BLaER1 treated with 17β-estradiol and CSF1 and Interleukin-3, amounts not matched to agents 10 nM and 100 nM (cell line): ENCODE data around the gene TFEB.

Experiments
- H3K27ac ChIP-seq, 11 experiments: shearing (Covaris generic); formaldehyde crosslinking; 2 replicates each; pipeline ENCODE4 v1.8.1; 2022
- H3K27me3 ChIP-seq, 11 experiments: shearing (Covaris generic); formaldehyde crosslinking; 2 replicates each; pipeline ENCODE4 v1.8.1; 2022
- H3K36me3 ChIP-seq, 11 experiments: shearing (Covaris generic); formaldehyde crosslinking; 2 replicates each; pipeline ENCODE4 v1.8.1; 2022
- H3K4me1 ChIP-seq, 10 experiments: shearing (Covaris generic); formaldehyde crosslinking; 2 replicates each; pipeline ENCODE4 v1.8.1; 2022
- H3K4me2 ChIP-seq, 11 experiments: shearing (Covaris generic); formaldehyde crosslinking; 2 replicates each; pipeline ENCODE4 v1.8.1; 2022
- H3K4me3 ChIP-seq, 10 experiments: shearing (Covaris generic); formaldehyde crosslinking; 2 replicates each; pipeline ENCODE4 v1.8.1; 2022
- H3K9ac ChIP-seq, 11 experiments: shearing (Covaris generic); formaldehyde crosslinking; 2 replicates each; pipeline ENCODE4 v1.8.1; 2022
- H3K9me3 ChIP-seq, 11 experiments: shearing (Covaris generic); formaldehyde crosslinking; replicated peaks in 1 of 11; 2 replicates each; pipeline ENCODE4 v1.8.1; 2022
- H4K20me1 ChIP-seq, 11 experiments: shearing (Covaris generic); formaldehyde crosslinking; 2 replicates each; pipeline ENCODE4 v1.8.1; 2022
- Cebpa-rat ChIP-seq, 11 experiments: shearing (Covaris generic); IDR thresholded peaks; 2 replicates each; pipeline ENCODE4 v1.8.1; 2022

Gene TFEB

GRCh38 chr6:41646026-41646795 lies 89.2 kb downstream of the TFEB start:
- Histone ChIP-seq H3K4me2 (no peak overlapping the region), H3K27ac (peak overlapping the region in 1 of 11 experiments; percentile 28; a peak in 1 of 22 replicates), H3K27me3 (no peaks in the 10 kb centered on the region), H3K9ac (peak overlapping the region in 2 of 11 experiments; percentile 5 to 13; a peak in 1 of 22 replicates), H4K20me1 (peaks cover 0 to 82% (median 59%) of the 10 kb centered on the region in 11 experiments; a peak in 16 of 22 replicates), H3K4me1 (peaks cover 29 to 57% (median 42%) of the 10 kb centered on the region in 10 experiments), H3K9me3 (no peaks in the 10 kb centered on the region), H3K36me3 (peaks cover 16 to 92% (median 72%) of the 10 kb centered on the region in 11 experiments), H3K4me3 (no peak overlapping the region)
- TF ChIP-seq Cebpa-rat (IDR thresholded peaks at IDR 0.05): no peak

GRCh38 chr6:41645007-41645618 lies 90.3 kb downstream of the TFEB start:
- Histone ChIP-seq H3K27ac (peak overlapping the region in 5 of 11 experiments; percentile 46 to 62 (median 49); a peak in 6 of 22 replicates), H3K9me3 (no peaks in the 10 kb centered on the region), H4K20me1 (peaks cover 0 to 90% (median 68%) of the 10 kb centered on the region in 11 experiments; a peak in 16 of 22 replicates), H3K4me2 (peak overlapping the region in 5 of 11 experiments; percentile 11 to 77 (median 66); a peak in 3 of 22 replicates), H3K4me1 (peaks cover 29 to 68% (median 53%) of the 10 kb centered on the region in 10 experiments), H3K36me3 (peaks cover 15 to 86% (median 65%) of the 10 kb centered on the region in 11 experiments), H3K4me3 (no peak overlapping the region), H3K27me3 (no peaks in the 10 kb centered on the region), H3K9ac (peak overlapping the region in 5 of 11 experiments; percentile 18 to 35 (median 32); a peak in 4 of 22 replicates)
- TF ChIP-seq Cebpa-rat (IDR thresholded peaks at IDR 0.05): no peak

- H3K4me3 ChIP-seq: no peak overlapping the region
- peak overlapping the region in 7 of 11 experiments; percentile 8 to 68 (median 34); a peak in 8 of 22 replicates for H3K9ac ChIP-seq
- H3K9me3 ChIP-seq: no peaks in the 10 kb centered on the region
- peaks cover 11 to 79% (median 59%) of the 10 kb centered on the region in 11 experiments for H3K36me3 ChIP-seq
- H3K27me3 ChIP-seq: no peaks in the 10 kb centered on the region
- TF ChIP-seq Cebpa-rat (IDR thresholded peaks at IDR 0.05): no peak
- H3K4me2 ChIP-seq: peak overlapping the region in 9 of 11 experiments; percentile 37 to 77 (median 66); a peak in 17 of 22 replicates
- peak overlapping the region in 7 of 11 experiments; percentile 10 to 62 (median 48); a peak in 11 of 22 replicates for H3K27ac ChIP-seq
- peaks cover 0 to 95% (median 72%) of the 10 kb centered on the region in 11 experiments; a peak in 16 of 22 replicates for H4K20me1 ChIP-seq
- peaks cover 32 to 71% (median 60%) of the 10 kb centered on the region in 10 experiments for H3K4me1 ChIP-seq
These were observed 91.0 kb downstream of the TFEB start for GRCh38 chr6:41644297-41644879.

GRCh38 chr6:41643899-41644269 lies 91.5 kb downstream of the TFEB start:
- Histone ChIP-seq H3K9me3 (no peaks in the 10 kb centered on the region), H4K20me1 (peaks cover 0 to 92% (median 69%) of the 10 kb centered on the region in 11 experiments; a peak in 16 of 22 replicates), H3K4me3 (no peak overlapping the region), H3K4me2 (peak overlapping the region in 9 of 11 experiments; percentile 44 to 77 (median 67); a peak in 17 of 22 replicates), H3K27ac (peak overlapping the region in 6 of 11 experiments; percentile 25 to 62 (median 47); a peak in 10 of 22 replicates), H3K36me3 (peaks cover 6 to 74% (median 54%) of the 10 kb centered on the region in 11 experiments; a peak in 20 of 22 replicates), H3K4me1 (peaks cover 35 to 72% (median 63%) of the 10 kb centered on the region in 10 experiments), H3K27me3 (no peaks in the 10 kb centered on the region), H3K9ac (peak overlapping the region in 4 of 11 experiments; percentile 34 to 68 (median 43); a peak in 5 of 22 replicates)
- TF ChIP-seq Cebpa-rat (IDR thresholded peaks at IDR 0.05): no peak

- peak overlapping the region in 8 of 11 experiments; percentile 2 to 68 (median 32); a peak in 6 of 22 replicates for H3K9ac ChIP-seq
- peak overlapping the region; percentile 72 to 99 (median 94) for H3K4me2 ChIP-seq
- peaks cover 0 to 67% (median 47%) of the 10 kb centered on the region in 11 experiments; a peak in 20 of 22 replicates for H3K36me3 ChIP-seq
- H3K27me3 ChIP-seq: no peaks in the 10 kb centered on the region
- H3K9me3 ChIP-seq: no peaks in the 10 kb centered on the region
- TF ChIP-seq Cebpa-rat (IDR thresholded peaks at IDR 0.05): no peak
- peaks cover 35 to 72% (median 63%) of the 10 kb centered on the region in 10 experiments for H3K4me1 ChIP-seq
- peak overlapping the region in 8 of 11 experiments; percentile 25 to 62 (median 45); a peak in 14 of 22 replicates for H3K27ac ChIP-seq
- peak overlapping the region in 3 of 10 experiments; percentile 3 to 25 (median 12); a peak in 3 of 20 replicates for H3K4me3 ChIP-seq
- peaks cover 0 to 85% (median 66%) of the 10 kb centered on the region in 11 experiments; a peak in 16 of 22 replicates for H4K20me1 ChIP-seq
These were observed 92.2 kb downstream of the TFEB start for GRCh38 chr6:41642960-41643898.

- Histone ChIP-seq H3K4me3 (peak overlapping the region in 2 of 10 experiments; percentile 12 to 25; a peak in 3 of 20 replicates), H4K20me1 (peaks cover 0 to 79% (median 65%) of the 10 kb centered on the region in 11 experiments; a peak in 16 of 22 replicates), H3K36me3 (peaks cover 0 to 58% (median 38%) of the 10 kb centered on the region in 11 experiments; a peak in 19 of 22 replicates), H3K9me3 (no peaks in the 10 kb centered on the region), H3K27ac (peak overlapping the region in 7 of 11 experiments; percentile 14 to 59 (median 42); a peak in 12 of 22 replicates), H3K4me1 (peaks cover 41 to 80% (median 71%) of the 10 kb centered on the region in 10 experiments), H3K9ac (peak overlapping the region in 8 of 11 experiments; percentile 1 to 41 (median 20); a peak in 5 of 22 replicates), H3K27me3 (peaks cover 0 to 6% (median 0%) of the 10 kb centered on the region in 11 experiments; a peak in 3 of 22 replicates), H3K4me2 (peak overlapping the region; percentile 72 to 99 (median 94))
- TF ChIP-seq Cebpa-rat (IDR thresholded peaks at IDR 0.05): no peak
These were observed 93.1 kb downstream of the TFEB start for GRCh38 chr6:41642090-41642959.
